Common myeloid progenitor, CD34-positive (primary cell): ENCODE measurements around the gene CHST3.

ENCODE experiments used
- CTCF ChIA-PET: fragments of 350-600 bp; sonication (Branson Sonifier 250); formaldehyde crosslinking; loops from one replicate; lab custom pipeline; 2021; ENCODE audit warnings: antibody characterized with exemption; lab: Charles Lee
- POLR2A ChIA-PET: fragments of 350-600 bp; sonication (Branson Sonifier 250); formaldehyde crosslinking; loops from one replicate; lab custom pipeline; 2021; ENCODE audit warnings: antibody characterized with exemption; lab: Charles Lee
- DNase-seq, 3 donors: peaks; one replicate each; pipeline versions ENCODE4 v3.0.0 to v3.0.0-alpha.2; 2013
- H3K27ac ChIP-seq, 2 experiments: 1 replicate in 1 of 2; 2 replicates in 1 of 2; pipeline ENCODE4 v1.7.0; 2013; ENCODE audit warnings: inconsistent platforms in 2 of 2, low read length in 2 of 2, mild to moderate bottlenecking in 2 of 2, low read depth in 1 of 2, moderate library complexity in 1 of 2; ENCODE audit not compliant: severe bottlenecking in 2 of 2, insufficient read depth in 1 of 2, poor library complexity in 1 of 2
- H3K27me3 ChIP-seq, 5 experiments: replicated peaks in 2 of 5; 1 replicate in 3 of 5; 2 replicates in 2 of 5; pipeline versions ENCODE4 v1.6.1 to v1.7.0; 2013; ENCODE audit warnings: low read length in 4 of 5, mild to moderate bottlenecking in 2 of 5, moderate library complexity in 2 of 5, inconsistent platforms in 1 of 5; ENCODE audit not compliant: insufficient read depth in 5 of 5, control insufficient read depth in 4 of 5
- H3K36me3 ChIP-seq, 4 experiments: 1 replicate in 2 of 4; 2 replicates in 2 of 4; pipeline versions ENCODE4 v1.6.1 to v1.7.0; 2013; ENCODE audit warnings: low read length in 3 of 4, control low read depth in 1 of 4, mild to moderate bottlenecking in 1 of 4; ENCODE audit not compliant: control insufficient read depth in 4 of 4, insufficient read depth in 4 of 4
- H3K4me1 ChIP-seq, 4 experiments: 1 replicate in 3 of 4; 2 replicates in 1 of 4; pipeline versions ENCODE4 v1.6.1 to v1.7.1; 2013; ENCODE audit warnings: low read length in 3 of 4, mild to moderate bottlenecking in 3 of 4, control low read depth in 1 of 4, inconsistent platforms in 1 of 4, moderate library complexity in 1 of 4; ENCODE audit not compliant: control insufficient read depth in 4 of 4, insufficient read depth in 4 of 4; ENCODE audit errors: control extremely low read depth in 1 of 4
- H3K4me3 ChIP-seq, 7 experiments: 1 replicate in 4 of 7; 2 replicates in 3 of 7; pipeline versions ENCODE4 v1.5.1 to v1.7.0; 2013; ENCODE audit warnings: mild to moderate bottlenecking in 7 of 7, low read length in 6 of 7, moderate library complexity in 6 of 7, inconsistent platforms in 2 of 7, low read depth in 2 of 7, control low read depth in 1 of 7; ENCODE audit not compliant: insufficient read depth in 4 of 7, control insufficient read depth in 1 of 7; ENCODE audit errors: extremely low read depth in 1 of 7
- H3K9me3 ChIP-seq, 5 experiments: 1 replicate in 4 of 5; 2 replicates in 1 of 5; pipeline versions ENCODE4 v1.6.1 to v1.7.1; 2013; ENCODE audit warnings: low read length in 4 of 5, mild to moderate bottlenecking in 2 of 5, inconsistent platforms in 1 of 5, low read depth in 1 of 5, moderate library complexity in 1 of 5; ENCODE audit not compliant: control insufficient read depth in 4 of 5, insufficient read depth in 2 of 5; ENCODE audit errors: control extremely low read depth in 1 of 5
- WGBS: methylation state at CpG from one replicate; pipeline ENCODE4 v1.1.5; 2013; ENCODE audit not compliant: insufficient coverage; 5-methylcytosine and 5-hydroxymethylcytosine counted together

The CHST3 gene

GRCh38 chr10:71939304-71939703, 24.9 kb upstream of the CHST3 start:
- CTCF ChIA-PET, result no interaction called here
- DNase-seq, result no peak
- Histone ChIP-seq H3K27ac (no peak overlapping the region), H3K4me3 (no peak overlapping the region), H3K27me3 (no peaks in the 10 kb centered on the region), H3K9me3 (peaks cover 1 to 46% (median 17%) of the 10 kb centered on the region in 5 experiments), H3K4me1 (no peaks in the 10 kb centered on the region), H3K36me3 (no peaks in the 10 kb centered on the region)
- WGBS, result 100% methylated on average over 4 of the region's 4 CpGs
- POLR2A ChIA-PET, result interaction anchor here (0.7 kb wide), 1 partner anchor 96 kb away, joined by 4 read pairs; no protein-coding TSS in a partner anchor

- H3K4me3 ChIP-seq, result no peak overlapping the region
These were observed 24.2 kb upstream of the CHST3 start for GRCh38 chr10:71939861-71940474.

DNA sequence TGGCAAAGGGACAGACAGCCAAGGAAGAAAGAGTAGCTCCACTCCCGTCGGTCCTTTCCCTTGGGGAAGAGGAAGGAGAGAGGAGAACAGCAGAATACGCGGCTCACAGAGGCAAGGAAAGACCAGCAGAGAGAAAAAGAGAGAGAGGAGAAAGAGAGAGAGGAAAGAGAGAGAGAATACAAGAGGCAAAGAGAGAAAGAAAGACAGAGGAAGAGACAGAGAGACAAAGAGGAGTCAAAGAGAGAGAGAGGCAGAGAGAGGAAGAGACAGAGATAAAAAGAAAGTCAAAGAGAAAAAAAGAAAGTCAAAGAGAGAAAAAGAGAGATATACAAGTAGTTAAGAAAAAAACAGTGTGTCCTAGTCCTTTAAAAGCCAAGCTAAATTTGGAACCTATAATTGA, 23.4 kb upstream of the CHST3 start:
- 83% methylated on average over 2 of the region's 4 CpGs for WGBS
- no peaks in the 10 kb centered on the region for H3K4me1 ChIP-seq
- ChIA-PET POLR2A (no interaction called here), CTCF (no interaction called here)
- H3K36me3 ChIP-seq, result no peaks in the 10 kb centered on the region
- no peaks in the 10 kb centered on the region for H3K27me3 ChIP-seq
- no peak overlapping the region for H3K27ac ChIP-seq
- DNase-seq, result no peak
- no peak overlapping the region for H3K4me3 ChIP-seq
- H3K9me3 ChIP-seq, result peaks cover 1 to 59% (median 31%) of the 10 kb centered on the region in 5 experiments

More at GRCh38 chr10:71939861-71940474, 24.2 kb upstream of the CHST3 start:
- Histone ChIP-seq H3K27ac (no peak overlapping the region), H3K9me3 (peaks cover 1 to 53% (median 24%) of the 10 kb centered on the region in 5 experiments), H3K4me1 (no peaks in the 10 kb centered on the region), H3K27me3 (no peaks in the 10 kb centered on the region), H3K36me3 (no peaks in the 10 kb centered on the region)
- ChIA-PET POLR2A (no interaction called here), CTCF (no interaction called here)
- WGBS, result 95% methylated on average over 20 of the region's 26 CpGs
- DNase-seq, result no peak

- POLR2A ChIA-PET, result no interaction called here
- Histone ChIP-seq H3K27me3 (no peaks in the 10 kb centered on the region), H3K27ac (no peak overlapping the region), H3K9me3 (peaks cover 1 to 65% (median 37%) of the 10 kb centered on the region in 5 experiments), H3K36me3 (no peaks in the 10 kb centered on the region), H3K4me3 (no peak overlapping the region), H3K4me1 (no peaks in the 10 kb centered on the region)
- no peak for DNase-seq
- WGBS, result 90% methylated on average over 2 of the region's 8 CpGs
- CTCF ChIA-PET, result no interaction called here
These were observed 22.9 kb upstream of the CHST3 start for GRCh38 chr10:71941318-71941717.

GRCh38 chr10:71945819-71946474, 18.2 kb upstream of the CHST3 start:
- ChIA-PET POLR2A (no interaction called here), CTCF (interaction anchor here (1.7 kb wide), 1 partner anchor 10 kb away, joined by 3 read pairs; no protein-coding TSS in a partner anchor)
- WGBS, result 96% methylated on average over 7 of the region's 8 CpGs
- Histone ChIP-seq H3K27me3 (peaks cover 0 to 2% (median 0%) of the 10 kb centered on the region in 5 experiments), H3K27ac (no peak overlapping the region), H3K9me3 (peaks cover 7 to 79% (median 58%) of the 10 kb centered on the region in 5 experiments), H3K4me3 (no peak overlapping the region), H3K4me1 (no peaks in the 10 kb centered on the region), H3K36me3 (no peaks in the 10 kb centered on the region)
- DNase-seq, result peak; percentile 35 to 61 (median 56)

GRCh38 chr10:71946700-71947099, 17.5 kb upstream of the CHST3 start:
- Histone ChIP-seq H3K4me3 (no peak overlapping the region), H3K27ac (no peak overlapping the region), H3K9me3 (peaks cover 7 to 79% (median 58%) of the 10 kb centered on the region in 5 experiments), H3K36me3 (no peaks in the 10 kb centered on the region), H3K27me3 (peaks cover 0 to 2% (median 0%) of the 10 kb centered on the region in 5 experiments), H3K4me1 (no peaks in the 10 kb centered on the region)
- DNase-seq, result no peak
- WGBS, result 95% methylated on average over 3 of the region's 3 CpGs
- POLR2A ChIA-PET, result no interaction called here
- CTCF ChIA-PET, result interaction anchor here (1.7 kb wide), 1 partner anchor 9 kb away, joined by 3 read pairs; no protein-coding TSS in a partner anchor

- 92% methylated on average over 3 of the region's 6 CpGs for WGBS
- no peak for DNase-seq
- Histone ChIP-seq H3K4me3 (no peak overlapping the region), H3K4me1 (no peaks in the 10 kb centered on the region), H3K27ac (no peak overlapping the region), H3K27me3 (peaks cover 0 to 2% (median 0%) of the 10 kb centered on the region in 5 experiments), H3K9me3 (peaks cover 7 to 75% (median 56%) of the 10 kb centered on the region in 5 experiments), H3K36me3 (no peaks in the 10 kb centered on the region)
- ChIA-PET CTCF (no interaction called here), POLR2A (interaction anchor here (0.7 kb wide), 1 partner anchor 66 kb away, joined by 3 read pairs; no protein-coding TSS in a partner anchor)
These were observed 15.6 kb upstream of the CHST3 start for GRCh38 chr10:71948496-71949067.
